GM19438 (cell line): ENCODE measurements around the gene KLF15.

Source experiments
- ATAC-seq: cut with Tn5 transposase; IDR thresholded peaks from one replicate; pipeline ENCODE4 v1.9.1; 2021; ENCODE audit warnings: low read depth; ENCODE audit not compliant: unreplicated experiment

KLF15 gene

GRCh38 chr3:126329927-126330725 is 27.1 kb downstream of the KLF15 start:
- ATAC-seq: no peak

GRCh38 chr3:126326629-126327028 is 30.6 kb downstream of the KLF15 start:
- no peak for ATAC-seq

- no peak for ATAC-seq
These were observed 34.8 kb downstream of the KLF15 start for GRCh38 chr3:126322181-126322967.

- no peak for ATAC-seq
These were observed 35.7 kb downstream of the KLF15 start for GRCh38 chr3:126321490-126321889.

GRCh38 chr3:126320517-126321293 is 36.5 kb downstream of the KLF15 start:
- no peak for ATAC-seq

- no peak for ATAC-seq
These were observed 37.4 kb downstream of the KLF15 start for GRCh38 chr3:126319701-126320295.

GRCh38 chr3:126317029-126317996 is 39.9 kb downstream of the KLF15 start:
- no peak for ATAC-seq

- no peak for ATAC-seq
These were observed 40.7 kb downstream of the KLF15 start for GRCh38 chr3:126316501-126316939.

GRCh38 chr3:126316031-126316461 is 41.2 kb downstream of the KLF15 start:
- no peak for ATAC-seq

GRCh38 chr3:126314790-126315658 is 42.2 kb downstream of the KLF15 start:
- ATAC-seq: no peak

- ATAC-seq: no peak
These were observed 42.9 kb downstream of the KLF15 start for GRCh38 chr3:126314305-126314789.

GRCh38 chr3:126313580-126314304 is 43.5 kb downstream of the KLF15 start:
- no peak for ATAC-seq

- ATAC-seq: no peak
These were observed 44.0 kb downstream of the KLF15 start for GRCh38 chr3:126313166-126313565.

- ATAC-seq: no peak
These were observed 44.9 kb downstream of the KLF15 start for GRCh38 chr3:126312341-126312740.

- no peak for ATAC-seq
These were observed 45.8 kb downstream of the KLF15 start for GRCh38 chr3:126311338-126311978.

GRCh38 chr3:126310816-126311215 is 46.4 kb downstream of the KLF15 start:
- no peak for ATAC-seq
